CD4-positive, alpha-beta T cell treated with Interleukin-4 for 4 hours (primary cell): Measurements from ENCODE around the gene FAM229A.

Source experiments
- DNase-seq: peaks from one replicate; pipeline ENCODE4 v3.0.0-alpha.2; 2020

The FAM229A gene

DNA sequence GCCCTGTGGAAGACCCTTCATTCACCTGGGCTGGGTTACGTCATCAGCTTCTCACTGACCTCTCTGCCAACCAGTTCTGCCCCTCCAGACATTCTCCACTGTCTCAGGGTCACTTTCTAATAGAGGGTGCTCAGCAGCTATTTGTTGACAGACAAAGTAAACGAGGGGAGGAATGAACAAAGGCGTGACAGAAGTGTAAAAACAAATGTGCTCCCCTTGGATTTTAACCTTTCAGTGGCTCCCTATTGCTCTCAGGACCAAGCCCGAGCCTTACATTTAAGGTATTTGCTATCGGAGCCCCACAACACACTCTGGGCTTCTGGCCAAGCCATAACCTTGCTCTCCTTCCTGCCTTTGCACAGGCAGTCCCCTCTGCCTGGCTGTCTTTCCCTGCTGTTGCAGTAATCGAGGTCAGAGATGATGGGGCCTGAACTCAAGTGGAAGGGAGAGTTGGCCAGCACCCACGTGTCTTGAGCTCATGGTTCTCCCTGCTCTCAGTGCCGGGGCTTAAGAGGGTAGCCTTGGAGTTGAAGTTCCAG lies 16.9 kb downstream of the FAM229A start:
- no peak for DNase-seq

DNA sequence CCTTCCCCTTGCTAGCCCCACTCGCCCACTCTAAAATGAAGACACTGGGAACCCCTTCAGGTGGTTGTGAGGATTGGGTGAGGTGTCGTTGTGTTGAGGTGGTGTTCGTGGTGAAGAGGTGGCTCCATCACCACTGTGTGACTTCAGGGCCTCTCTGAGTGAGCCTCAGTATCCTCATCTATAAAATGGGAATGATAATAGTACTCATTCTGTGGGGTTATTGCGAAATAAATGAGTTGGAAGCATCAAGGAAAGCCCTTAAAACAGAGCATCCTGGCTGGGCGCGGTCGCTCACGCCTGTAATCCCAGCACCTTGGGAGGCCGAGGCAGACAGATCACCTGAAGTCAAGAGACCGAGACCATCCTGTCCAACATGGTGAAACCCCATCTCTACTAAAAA lies 19.6 kb downstream of the FAM229A start:
- no peak for DNase-seq

DNA sequence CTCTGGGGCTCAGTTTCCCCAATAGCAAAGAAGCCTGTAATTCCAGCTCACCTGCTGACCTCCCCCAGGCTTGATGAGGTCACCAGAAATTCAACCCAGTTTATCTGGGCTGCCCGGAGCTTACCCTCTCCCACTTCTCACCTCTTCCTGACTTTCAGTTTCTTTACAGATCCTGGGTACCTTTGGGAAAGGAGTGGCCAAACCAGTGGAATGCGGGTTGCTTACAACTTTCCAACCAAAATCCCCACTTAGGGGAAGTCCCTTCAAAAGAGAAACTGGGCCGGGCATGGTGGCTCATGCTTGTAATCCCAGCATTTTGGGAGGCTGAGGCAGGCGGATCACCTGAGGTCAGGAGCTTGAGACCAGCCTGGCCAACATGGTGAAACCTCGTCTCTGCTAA lies 20.3 kb downstream of the FAM229A start:
- DNase-seq, result no peak

DNA sequence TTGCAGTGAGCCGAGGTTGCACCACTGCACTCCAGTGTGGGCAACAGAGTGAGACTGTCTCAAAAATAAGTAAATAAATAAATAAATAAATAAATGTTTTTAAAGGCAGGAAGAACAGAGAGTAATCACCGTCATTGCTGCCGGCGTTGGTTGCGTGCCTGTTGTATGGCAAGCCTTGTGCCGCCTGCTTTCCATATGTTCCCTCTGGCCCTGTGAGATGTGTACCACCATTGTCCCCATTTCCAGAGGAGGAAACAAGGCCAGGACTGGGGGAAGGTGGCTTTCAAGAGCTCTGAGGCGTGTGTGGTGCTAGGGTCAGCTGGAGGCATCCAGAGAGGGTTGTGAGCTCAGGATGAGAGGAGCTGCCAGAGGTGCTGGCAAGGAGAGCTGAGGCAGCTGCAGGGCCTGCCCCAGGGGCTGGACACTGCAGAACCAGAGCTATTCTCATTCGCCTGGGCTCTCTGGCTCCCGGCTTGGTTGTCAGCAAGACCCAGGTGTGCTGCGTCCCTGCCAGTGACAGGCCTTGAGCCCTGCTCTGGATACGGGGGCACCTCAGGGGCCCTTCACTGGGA lies 21.0 kb downstream of the FAM229A start:
- no peak for DNase-seq

DNA sequence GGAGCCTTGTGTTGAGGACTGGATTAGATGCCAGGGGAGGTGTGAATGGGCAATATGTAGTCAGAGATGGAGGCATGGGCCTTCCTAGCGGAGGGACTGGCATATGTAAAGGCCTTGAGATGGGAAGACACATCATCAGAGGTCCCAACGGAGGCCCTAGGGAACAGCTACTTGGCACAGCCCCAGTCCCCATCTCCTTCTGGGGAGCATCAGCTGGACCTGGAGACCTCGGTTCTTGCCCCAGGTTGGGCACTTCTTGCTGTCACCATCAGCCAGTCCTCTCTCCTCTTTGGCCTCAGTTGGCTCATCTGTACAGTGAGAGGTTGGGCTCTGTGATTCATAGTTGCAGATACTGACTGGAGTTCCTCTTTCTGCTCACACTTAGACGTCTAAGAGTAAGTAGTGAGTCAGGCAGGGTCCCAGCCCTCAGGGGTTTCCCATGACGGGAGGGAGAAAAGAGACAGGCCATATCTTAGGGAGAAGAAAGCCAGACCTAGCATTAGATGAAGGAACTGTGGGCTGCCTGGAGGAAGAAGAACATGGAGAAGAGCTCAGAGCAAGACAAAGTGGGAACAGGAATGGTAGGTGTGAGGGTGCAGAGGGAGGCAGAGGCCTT lies 22.8 kb downstream of the FAM229A start:
- no peak for DNase-seq

DNA sequence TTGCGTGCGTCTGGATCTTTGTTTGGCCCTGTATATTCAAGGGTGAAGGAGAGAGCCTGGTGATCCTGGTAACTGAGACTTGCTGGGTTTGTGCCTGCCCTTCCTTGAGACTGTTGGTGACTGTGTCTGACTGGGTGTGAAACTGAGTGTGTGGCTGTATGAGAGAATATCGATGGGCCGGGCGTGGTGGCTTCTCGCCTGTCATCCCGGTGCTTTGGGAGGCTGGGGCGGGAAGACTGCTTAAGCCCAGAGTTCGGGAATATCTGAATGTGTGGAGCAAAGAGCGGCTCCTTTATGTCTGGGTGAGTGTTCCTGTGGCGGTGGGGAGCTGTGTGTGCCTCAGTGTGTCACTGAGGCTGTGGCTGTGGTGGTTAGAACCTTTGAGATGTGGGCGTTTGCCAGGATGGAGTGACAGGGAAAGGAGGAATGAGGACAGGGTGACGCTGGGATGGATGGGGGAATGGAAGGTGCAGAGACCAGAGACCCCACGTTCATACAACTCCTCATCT lies 23.6 kb downstream of the FAM229A start:
- DNase-seq, result no peak

DNA sequence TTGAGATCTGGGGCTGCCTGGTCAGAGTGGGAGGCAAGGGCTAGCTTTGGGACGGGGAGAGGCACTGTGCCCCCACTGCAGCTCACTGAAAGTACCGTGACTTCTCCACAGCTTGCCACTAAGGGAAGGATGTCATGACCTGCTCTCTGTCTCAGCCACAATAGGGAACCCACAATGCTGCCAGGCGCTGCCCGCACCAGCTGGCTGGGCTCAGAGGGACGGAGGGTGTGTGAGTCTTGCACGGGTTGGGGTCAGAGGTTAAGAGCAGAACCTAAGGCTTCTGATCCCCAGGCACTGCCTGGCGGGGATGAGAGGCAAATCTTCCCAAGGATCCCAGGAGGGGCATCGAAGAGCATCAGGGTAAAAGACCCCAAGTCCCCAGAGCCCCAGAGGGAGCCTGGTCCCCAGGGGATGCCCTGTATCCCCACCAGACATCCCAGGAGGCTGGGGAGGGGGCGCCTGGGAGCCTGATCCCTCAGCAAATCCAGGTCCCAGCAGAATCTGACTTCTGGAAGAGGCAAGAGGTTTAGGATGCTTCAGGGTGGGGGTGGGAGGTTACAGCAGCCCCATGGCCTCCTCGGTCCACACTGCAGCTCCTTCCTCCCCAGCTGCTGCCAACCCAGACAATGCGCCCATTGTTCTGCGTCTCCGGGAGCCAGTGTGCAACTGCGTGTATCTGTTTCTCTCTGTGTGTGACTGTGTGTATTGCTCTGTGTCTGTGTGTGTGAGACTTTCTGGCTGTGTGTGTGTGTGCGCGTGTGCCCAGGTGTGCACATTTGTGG lies 24.2 kb downstream of the FAM229A start:
- peak; percentile 37 for DNase-seq

DNA sequence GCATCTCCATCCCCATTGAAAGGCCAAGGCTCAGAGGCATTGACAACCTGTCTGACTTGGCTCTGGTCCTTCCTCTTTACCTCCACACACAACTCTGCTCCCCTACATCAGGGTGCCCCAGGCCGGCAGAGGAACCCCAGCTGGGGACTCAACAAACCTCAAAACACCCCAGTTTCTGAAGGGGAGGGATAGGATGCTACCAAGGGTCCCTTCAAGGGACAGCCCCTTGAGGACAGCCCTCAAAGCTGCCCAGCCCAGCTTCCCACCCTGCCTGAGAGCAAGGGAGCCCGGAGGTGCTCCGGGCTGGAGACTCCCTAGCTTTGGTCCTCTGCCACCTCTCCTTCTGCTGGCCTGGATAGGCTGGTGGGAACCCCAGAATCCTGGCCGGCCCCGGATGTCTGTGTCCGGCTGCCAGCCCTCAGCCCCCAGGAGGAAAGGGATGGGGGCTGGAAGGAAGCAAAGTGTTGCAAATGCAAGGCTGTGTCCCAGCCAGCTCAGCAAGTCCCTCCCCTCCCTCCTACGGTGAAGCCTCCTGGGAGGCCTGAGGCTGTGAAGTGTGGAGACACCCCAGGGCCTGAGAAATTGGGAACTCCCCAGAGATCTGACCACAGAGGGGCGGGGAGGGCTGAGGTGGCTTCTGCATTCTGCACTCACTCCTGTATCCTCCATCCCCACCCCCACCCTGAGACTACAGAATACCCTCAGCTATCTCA lies 25.2 kb downstream of the FAM229A start:
- DNase-seq, result peak; percentile 77

DNA sequence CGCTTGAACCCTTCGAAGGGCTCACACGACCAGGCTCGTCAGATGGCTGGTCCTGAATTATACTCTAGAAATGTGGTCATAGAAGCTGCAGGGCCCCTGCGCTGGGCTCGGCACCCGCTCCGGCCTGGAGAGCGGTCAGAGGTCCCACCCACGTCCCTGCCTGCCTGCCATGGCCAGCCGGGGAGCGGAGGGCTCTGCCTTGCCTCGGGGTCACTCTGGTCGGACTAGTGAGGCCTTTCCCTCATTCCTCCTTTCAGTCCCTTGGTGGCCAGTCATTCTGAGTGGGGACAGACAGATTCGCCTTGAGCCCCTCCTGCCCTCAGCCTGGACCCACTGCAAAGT lies 25.7 kb downstream of the FAM229A start:
- DNase-seq, result no peak

DNA sequence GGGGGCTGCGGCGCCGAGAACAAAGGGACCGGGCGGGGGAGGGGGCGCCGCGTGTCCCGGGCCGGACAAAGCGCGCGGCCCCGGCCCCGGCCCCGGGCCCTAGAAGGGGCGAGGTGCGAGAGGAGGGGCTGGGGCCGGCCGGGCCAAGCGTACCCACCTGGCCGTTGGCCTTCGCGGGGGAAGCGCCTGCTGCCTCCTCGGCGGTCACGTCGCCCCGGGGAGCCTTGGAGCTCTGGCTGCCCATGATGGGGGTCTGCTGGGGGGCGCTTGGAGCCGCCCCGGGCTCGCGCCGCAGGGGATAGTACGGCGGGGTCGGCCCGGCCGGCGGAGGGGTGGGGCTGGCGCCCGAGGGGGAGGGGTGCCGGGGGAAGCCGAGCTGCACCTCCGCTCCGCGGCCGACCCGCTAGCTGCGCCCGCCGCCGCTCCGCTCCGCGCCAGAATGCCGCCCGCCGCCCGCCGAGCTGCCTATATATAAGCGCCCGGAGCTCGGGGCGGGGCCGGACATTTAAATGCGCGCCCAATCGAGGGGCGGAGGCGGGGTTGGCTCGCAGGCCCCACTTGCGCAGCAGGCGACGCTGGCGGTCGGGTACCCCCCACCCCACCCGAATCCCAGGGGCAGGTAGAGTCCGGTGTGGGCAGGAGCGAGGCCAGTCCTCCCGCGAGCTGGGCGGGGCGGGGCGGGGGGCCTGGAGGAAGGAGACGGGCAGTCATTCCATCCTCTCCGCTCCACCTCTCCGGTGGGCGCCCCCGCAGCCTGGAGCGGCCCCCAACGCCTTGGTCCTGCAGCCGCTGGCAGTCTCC lies 26.3 kb downstream of the FAM229A start, which contains the start of gene MARCKSL1:
TSS of gene MARCKSL1 (minus strand) at position 444 of the 801 bp plus-strand sequence. CDS start at position 244, 200 bp downstream.
- DNase-seq, result peak; percentile 81

DNA sequence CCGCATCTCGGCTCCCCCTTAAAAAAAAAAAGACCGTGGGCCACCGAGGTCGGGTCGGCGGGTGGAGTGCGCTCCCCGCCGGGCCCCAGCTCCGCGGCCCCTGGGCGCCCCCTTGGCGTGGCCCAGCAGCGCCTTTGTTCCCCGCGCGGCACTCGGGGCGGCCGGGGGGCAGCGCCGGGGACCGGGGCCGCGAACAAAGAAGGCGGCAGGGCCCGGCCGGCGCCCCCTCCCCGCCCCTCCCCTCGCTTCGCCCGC lies 26.8 kb downstream of the FAM229A start:
- no peak for DNase-seq

DNA sequence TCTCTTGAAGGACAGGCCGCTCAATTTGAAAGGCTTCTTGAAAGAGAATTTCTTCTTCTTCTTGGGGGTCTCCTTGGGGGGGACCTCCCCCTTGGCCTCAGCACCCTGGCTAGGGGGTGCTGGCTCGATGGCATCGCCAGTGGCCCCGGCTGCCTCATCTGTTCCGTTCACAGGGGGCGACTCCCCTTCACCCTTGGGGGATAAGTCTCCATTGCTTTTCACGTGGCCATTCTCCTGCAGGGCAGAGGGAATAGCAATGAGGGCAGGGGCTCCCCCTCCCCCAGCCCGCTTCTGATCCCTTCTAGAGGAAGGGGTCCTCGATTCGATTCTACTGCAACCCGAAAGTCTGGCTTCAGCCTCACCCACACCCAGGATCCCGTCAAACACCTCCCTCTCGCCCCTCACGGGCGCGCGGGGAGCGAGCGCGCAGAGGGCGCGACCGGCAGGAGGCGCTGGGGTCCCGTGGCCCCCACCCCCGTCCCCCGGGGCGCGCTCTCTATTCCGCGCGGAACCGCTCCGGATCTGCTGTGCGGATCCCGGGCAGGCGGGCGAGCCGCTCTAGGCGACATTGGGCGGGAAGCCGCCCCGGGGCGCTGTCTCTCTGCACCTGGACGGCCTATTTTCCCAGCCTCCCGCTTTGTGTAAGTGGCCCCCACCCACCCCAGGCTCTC lies 27.3 kb downstream of the FAM229A start:
- peak; percentile 56 for DNase-seq

DNA sequence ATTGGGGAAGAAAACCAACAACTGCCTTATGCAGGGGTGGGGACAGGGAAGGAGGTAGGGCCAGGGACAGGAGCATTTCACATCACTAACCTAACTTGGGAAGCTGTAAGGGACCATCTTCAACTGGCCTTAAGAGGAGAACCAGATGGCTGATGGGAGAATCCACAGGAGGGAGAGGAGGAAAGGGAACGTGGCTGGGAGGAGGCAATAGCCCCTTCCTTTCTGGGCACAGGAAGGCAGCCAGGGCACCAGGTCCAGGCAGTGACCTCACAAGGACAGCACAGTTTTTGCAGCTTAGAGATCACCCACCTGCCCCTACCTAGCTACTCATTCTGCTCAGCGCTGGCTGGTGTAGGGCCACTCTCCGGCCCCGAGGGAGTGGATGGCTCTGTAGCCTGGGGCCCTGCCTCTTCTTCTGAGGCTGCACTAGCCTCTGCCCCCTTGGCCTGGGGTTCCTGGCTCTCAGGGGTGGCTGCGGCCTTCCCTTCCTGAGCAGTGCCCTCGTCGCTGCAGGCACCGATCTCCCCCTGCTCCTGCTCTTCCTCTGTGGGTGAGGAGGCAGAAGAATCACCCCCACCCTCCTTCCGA lies 27.9 kb downstream of the FAM229A start:
- no peak for DNase-seq

DNA sequence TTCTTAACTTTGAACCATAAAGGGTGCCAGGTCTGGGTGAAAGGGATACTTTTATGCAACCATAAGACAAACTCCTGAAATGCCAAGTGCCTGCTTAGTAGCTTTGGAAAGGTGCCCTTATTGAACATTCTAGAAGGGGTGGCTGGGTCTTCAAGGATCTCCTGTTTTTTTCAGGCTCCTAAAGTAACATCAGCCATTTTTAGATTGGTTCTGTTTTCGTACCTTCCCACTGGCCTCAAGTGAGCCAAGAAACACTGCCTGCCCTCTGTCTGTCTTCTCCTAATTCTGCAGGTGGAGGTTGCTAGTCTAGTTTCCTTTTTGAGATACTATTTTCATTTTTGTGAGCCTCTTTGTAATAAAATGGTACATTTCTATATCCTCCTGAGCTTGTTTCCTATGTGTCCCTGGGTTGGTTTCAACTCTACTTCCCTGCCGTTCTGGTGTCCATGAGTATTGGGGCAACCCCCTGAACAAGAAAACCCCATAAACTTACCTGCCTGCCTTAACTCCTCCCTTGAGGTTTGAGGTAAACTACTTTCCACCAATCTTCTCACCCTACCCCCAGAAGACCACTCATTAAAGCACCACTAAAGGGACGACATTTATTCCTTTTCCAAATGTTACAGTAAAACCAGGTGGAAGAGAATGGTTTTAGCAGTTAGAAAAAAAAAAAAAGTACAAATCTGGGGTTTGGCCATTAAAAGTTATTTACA lies 28.9 kb downstream of the FAM229A start:
- DNase-seq, result no peak

DNA sequence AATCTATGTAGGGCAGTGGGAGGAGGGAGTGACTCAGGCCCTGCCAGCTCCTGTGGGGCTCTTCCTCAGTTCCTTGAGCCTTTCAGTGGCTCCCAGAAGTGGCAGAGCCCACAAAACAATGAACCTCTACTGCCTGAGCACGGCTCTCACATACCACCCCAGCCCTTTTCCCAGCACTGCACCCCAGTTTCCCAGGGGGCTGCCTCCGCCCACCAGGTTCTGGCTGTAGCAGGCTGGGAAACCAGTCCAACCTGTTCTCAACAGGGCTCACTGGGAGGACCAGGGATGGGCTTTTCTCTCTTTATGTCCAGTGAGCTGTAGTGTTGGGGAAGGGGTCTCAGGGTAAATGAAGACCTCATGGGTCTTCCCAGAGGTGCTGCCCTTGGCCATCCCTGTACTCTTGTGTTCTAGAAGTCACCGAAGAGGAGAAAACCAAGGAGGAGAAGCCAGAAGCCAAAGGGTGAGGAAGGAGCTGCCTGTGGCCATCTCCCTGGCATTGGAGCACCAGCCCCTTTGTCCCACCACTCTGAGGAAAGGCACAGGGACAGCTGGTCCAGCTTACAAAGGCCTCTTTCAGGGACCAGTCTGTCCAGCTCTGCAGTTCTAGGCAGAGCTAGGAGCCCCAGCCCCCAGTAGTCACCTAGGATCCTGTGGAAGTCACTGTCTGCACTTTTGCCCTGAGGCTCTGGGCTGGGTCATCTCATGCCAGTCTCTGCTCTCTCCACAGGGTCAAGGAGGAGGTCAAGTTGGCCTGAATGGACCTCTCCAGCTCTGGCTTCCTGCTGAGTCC lies 29.8 kb downstream of the FAM229A start:
- DNase-seq, result no peak

DNA sequence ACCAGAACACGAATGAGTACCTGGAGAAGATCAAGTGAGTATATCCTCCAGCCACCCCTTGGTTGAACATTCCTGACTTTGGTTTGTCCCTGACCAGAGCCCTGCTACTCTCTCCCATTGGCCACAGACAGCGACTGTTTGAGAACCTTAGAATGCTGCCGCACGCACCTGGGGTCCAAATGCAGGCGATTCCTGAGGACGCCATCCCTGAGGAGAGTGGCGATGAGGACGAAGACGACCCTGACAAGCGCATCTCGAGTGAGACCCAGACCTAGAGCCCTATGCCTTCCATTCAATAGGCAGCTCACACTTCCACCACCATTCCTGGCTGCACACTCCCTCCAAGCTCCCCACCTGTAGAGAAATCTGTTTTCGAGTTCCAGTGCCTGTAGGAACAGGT lies 30.7 kb downstream of the FAM229A start:
- no peak for DNase-seq

DNA sequence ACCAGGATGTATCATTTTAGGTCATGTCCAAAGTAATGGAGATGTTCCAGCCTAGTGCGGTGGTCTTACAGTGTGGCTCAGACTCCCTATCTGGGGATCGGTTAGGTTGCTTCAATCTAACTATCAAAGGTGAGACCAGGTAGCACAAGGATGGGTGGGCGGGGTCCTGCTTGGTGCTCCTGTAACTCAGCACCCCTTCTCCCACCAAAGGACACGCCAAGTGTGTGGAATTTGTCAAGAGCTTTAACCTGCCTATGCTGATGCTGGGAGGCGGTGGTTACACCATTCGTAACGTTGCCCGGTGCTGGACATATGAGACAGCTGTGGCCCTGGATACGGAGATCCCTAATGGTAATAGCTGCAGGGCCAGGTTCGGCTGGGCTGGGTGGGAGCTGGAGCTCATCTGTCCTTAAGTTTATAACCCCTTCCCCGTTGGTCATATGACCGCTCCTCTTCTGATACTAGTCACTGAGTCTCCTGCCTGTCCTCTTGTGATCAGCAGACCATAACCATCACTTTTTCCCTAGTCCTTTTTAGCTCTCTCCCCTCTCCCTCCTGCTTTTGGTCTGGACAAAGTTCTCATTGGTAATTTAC lies 31.6 kb downstream of the FAM229A start:
- no peak for DNase-seq

DNA sequence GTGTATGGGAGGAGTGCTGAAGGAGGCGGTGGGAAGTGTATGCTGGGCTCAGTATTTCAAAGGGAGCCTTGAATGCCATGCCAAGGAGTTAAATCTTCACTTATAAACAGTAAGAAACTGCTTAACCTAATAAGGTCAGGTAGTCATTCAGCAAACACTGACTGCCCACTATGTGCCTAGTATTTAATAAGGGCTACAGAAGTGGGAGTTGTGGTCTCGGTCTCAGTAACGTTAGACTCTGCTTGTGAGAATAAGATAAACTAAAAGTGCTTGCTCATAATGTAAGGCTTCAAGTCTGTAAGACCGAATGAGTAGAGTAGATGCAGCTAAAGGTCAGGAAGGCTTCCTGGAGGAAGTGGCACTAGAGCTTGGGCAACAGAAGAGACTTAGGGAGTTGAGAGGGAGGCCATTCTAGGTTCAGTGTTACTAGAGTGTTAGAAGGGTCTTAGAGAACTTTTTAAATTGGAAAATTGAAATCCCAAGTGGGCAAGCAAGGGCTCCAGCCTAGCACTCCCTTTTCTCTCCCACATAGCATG lies 32.3 kb downstream of the FAM229A start:
- no peak for DNase-seq

DNA sequence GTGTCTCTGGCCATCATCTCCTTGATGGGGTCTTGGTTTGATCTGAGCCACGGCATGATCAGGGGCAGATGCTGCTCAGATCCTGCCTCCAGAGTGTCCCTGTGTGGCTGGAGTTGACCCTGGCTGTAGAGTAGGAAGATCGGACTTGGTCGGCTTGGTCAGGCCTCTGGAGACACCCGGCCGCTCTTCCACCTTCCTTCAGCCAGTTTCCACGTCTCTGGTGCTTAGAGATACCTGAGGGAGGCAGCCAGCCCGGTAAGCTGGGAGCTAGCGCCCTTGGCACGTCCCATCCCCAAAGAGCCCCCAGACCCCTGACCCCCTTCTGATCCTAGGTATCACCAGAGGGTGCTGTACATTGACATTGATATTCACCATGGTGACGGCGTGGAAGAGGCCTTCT lies 35.1 kb downstream of the FAM229A start:
- no peak for DNase-seq
